Chondrocyte (in vitro differentiated cells): ENCODE measurements around the gene TTLL8. TPM values are rescaled to one million over a fixed set of nuclear protein-coding genes. Genes with fewer than 3 reads are reported as not detected.

Experiments
- DNase-seq: peaks from one replicate; pipeline ENCODE4 v3.0.0; 2021; ENCODE audit warnings: mixed read lengths, low spot score
- H3K27ac Mint-ChIP-seq: one replicate; pipeline ENCODE4 v1.8.0; 2021; ENCODE audit warnings: mild to moderate bottlenecking, moderate library complexity, mixed read lengths; ENCODE audit not compliant: unreplicated experiment
- H3K27me3 Mint-ChIP-seq: 2 replicates; pipeline ENCODE4 v1.8.0; 2021; ENCODE audit warnings: low read depth, mixed read lengths
- H3K36me3 Mint-ChIP-seq: 2 replicates; pipeline ENCODE4 v1.8.0; 2021; ENCODE audit warnings: low read depth, mixed read lengths
- H3K4me1 Mint-ChIP-seq: 2 replicates; pipeline ENCODE4 v1.8.0; 2021; ENCODE audit warnings: low read depth, mild to moderate bottlenecking, mixed read lengths
- H3K4me3 Mint-ChIP-seq: one replicate; pipeline ENCODE4 v1.8.0; 2021; ENCODE audit warnings: mild to moderate bottlenecking, moderate library complexity, mixed read lengths; ENCODE audit not compliant: unreplicated experiment
- H3K9me3 Mint-ChIP-seq: 2 replicates; pipeline ENCODE4 v1.8.0; 2021; ENCODE audit warnings: low read depth, mixed read lengths
- CTCF ChIP-seq: fragments of 200-600 bp; sonication (generic); IDR thresholded peaks from 2 replicates; pipeline ENCODE4 v1.5.0; 2021; ENCODE audit warnings: antibody characterized with exemption, mild to moderate bottlenecking, moderate library complexity
- total RNA-seq: library from RNA; stranded (reverse); gene quantifications from 3 replicates; pipeline ENCODE4 v1.2.1, GENCODE V29; 2021

Gene TTLL8
- total RNA-seq, 1 donor from 2014 or later = not detected

- DNase-seq = peak; percentile 17
- no peak overlapping the region for H3K4me3 Mint-ChIP-seq
- peaks cover 7% of the 10 kb centered on the region for H3K36me3 Mint-ChIP-seq
- no peak for TF ChIP-seq CTCF
- no peak overlapping the region for H3K27ac Mint-ChIP-seq
- peaks cover 8% of the 10 kb centered on the region for H3K9me3 Mint-ChIP-seq
- peaks cover 3% of the 10 kb centered on the region for H3K4me1 Mint-ChIP-seq
- H3K27me3 Mint-ChIP-seq = no peaks in the 10 kb centered on the region
Measured at GRCh38 chr22:49976439-49977175, 81.5 kb downstream of the TTLL8 start.

- Mint-ChIP-seq H3K4me3 (no peak overlapping the region), H3K4me1 (peaks cover 7% of the 10 kb centered on the region), H3K27ac (no peak overlapping the region), H3K27me3 (no peaks in the 10 kb centered on the region), H3K36me3 (peaks cover 7% of the 10 kb centered on the region), H3K9me3 (peaks cover 8% of the 10 kb centered on the region)
- DNase-seq = peak; percentile 59
- TF ChIP-seq CTCF = no peak
Measured at GRCh38 chr22:49975543-49976389, 82.3 kb downstream of the TTLL8 start.

- H3K27me3 Mint-ChIP-seq = no peaks in the 10 kb centered on the region
- H3K4me1 Mint-ChIP-seq = peaks cover 12% of the 10 kb centered on the region
- no peak overlapping the region for H3K27ac Mint-ChIP-seq
- H3K36me3 Mint-ChIP-seq = no peaks in the 10 kb centered on the region
- DNase-seq = peak; percentile 7
- H3K4me3 Mint-ChIP-seq = no peak overlapping the region
- H3K9me3 Mint-ChIP-seq = no peaks in the 10 kb centered on the region
- TF ChIP-seq CTCF = no peak
Measured at GRCh38 chr22:49973018-49973961, 84.8 kb downstream of the TTLL8 start.

- no peaks in the 10 kb centered on the region for H3K27me3 Mint-ChIP-seq
- no peaks in the 10 kb centered on the region for H3K9me3 Mint-ChIP-seq
- H3K27ac Mint-ChIP-seq = no peak overlapping the region
- no peak overlapping the region for H3K4me3 Mint-ChIP-seq
- no peaks in the 10 kb centered on the region for H3K36me3 Mint-ChIP-seq
- no peak for TF ChIP-seq CTCF
- H3K4me1 Mint-ChIP-seq = peaks cover 12% of the 10 kb centered on the region
- peak; percentile 88 for DNase-seq
Measured at GRCh38 chr22:49972163-49973017, 85.7 kb downstream of the TTLL8 start.
